Muscle layer of colon (tissue), 2 donors: ENCODE results near the gene GPBP1L1.
"Not testable (repeated sequence)": the region's sequence is repeated elsewhere in the genome, so short reads cannot be mapped to it uniquely, and the experiment has no call there.

Experiments used
- H3K27ac ChIP-seq: one replicate; pipeline ENCODE4 v1.7.0; 2013; ENCODE audit warnings: low read depth, mild to moderate bottlenecking, low read length, moderate library complexity
- H3K27me3 ChIP-seq, 2 donors: one replicate each; pipeline ENCODE4 v1.7.0; 2013; ENCODE audit warnings: low read length in 2 of 2, mild to moderate bottlenecking in 2 of 2; ENCODE audit not compliant: insufficient read depth in 2 of 2, control insufficient read depth in 1 of 2
- H3K36me3 ChIP-seq: one replicate; pipeline ENCODE4 v1.7.0; 2013; ENCODE audit warnings: mild to moderate bottlenecking, low read length; ENCODE audit not compliant: insufficient read depth
- H3K4me1 ChIP-seq: one replicate; pipeline ENCODE4 v1.7.0; 2013; ENCODE audit warnings: mild to moderate bottlenecking, low read length; ENCODE audit not compliant: insufficient read depth
- H3K4me3 ChIP-seq, 2 donors: one replicate each; pipeline ENCODE4 v1.7.0; 2013; ENCODE audit warnings: low read length in 2 of 2, low read depth in 1 of 2, mild to moderate bottlenecking in 1 of 2, moderate library complexity in 1 of 2
- H3K9ac ChIP-seq: one replicate; pipeline ENCODE4 v1.7.0; 2013; ENCODE audit warnings: low read length
- H3K9me3 ChIP-seq: one replicate; pipeline ENCODE4 v1.7.0; 2013; ENCODE audit warnings: mild to moderate bottlenecking, low read length
- donor health status: abdominal sarcoma.
- donor health status: Adenocarcinoma of cecum.

The GPBP1L1 gene, protein sequence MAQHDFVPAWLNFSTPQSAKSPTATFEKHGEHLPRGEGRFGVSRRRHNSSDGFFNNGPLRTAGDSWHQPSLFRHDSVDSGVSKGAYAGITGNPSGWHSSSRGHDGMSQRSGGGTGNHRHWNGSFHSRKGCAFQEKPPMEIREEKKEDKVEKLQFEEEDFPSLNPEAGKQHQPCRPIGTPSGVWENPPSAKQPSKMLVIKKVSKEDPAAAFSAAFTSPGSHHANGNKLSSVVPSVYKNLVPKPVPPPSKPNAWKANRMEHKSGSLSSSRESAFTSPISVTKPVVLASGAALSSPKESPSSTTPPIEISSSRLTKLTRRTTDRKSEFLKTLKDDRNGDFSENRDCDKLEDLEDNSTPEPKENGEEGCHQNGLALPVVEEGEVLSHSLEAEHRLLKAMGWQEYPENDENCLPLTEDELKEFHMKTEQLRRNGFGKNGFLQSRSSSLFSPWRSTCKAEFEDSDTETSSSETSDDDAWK

DNA sequence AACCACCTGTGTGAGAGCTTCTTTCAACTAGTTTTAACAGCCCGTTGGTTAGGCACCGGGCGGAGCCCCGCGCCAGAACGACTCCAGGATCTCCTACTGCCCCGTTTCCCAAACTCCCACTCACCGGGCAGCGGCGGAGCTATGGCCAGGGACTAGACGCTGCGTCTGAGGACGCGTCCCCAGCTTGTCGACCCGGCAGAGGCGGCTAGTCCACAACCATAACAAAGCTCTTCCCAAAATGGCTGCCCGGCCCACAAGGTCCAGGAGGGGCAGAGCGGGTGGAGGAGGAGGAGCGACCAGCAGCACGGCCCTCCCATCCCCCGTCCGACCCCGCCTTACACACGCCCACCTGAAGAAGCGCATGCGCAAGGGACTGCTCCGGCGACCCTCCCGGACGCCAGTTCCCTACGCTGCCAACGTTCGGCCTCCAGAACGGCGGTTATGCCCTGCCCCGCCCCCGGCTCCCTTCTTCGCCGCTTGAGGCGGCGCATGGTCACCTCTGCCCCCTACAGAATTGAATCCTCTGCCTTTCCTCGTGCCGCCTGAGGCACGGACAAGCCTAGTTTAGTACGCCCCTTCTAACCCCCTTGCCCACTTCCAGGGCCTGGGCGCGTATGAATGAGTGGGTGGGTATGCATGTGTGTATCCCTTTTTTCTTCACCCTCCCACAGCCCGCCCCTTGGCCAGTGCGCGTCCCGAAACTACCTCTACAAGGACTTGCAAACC is at the start of gene GPBP1L1:
GPBP1L1 (minus strand) TSS at position 246 of the 726 bp plus-strand sequence. CDS start 27,446 bp downstream, outside the sequence.
- Histone ChIP-seq H3K27me3 (no peaks in the 10 kb centered on the region), H3K27ac (peak within 1 kb of the TSS; percentile 94), H3K4me1 (peaks cover 30% of the 10 kb centered on the region)

DNA sequence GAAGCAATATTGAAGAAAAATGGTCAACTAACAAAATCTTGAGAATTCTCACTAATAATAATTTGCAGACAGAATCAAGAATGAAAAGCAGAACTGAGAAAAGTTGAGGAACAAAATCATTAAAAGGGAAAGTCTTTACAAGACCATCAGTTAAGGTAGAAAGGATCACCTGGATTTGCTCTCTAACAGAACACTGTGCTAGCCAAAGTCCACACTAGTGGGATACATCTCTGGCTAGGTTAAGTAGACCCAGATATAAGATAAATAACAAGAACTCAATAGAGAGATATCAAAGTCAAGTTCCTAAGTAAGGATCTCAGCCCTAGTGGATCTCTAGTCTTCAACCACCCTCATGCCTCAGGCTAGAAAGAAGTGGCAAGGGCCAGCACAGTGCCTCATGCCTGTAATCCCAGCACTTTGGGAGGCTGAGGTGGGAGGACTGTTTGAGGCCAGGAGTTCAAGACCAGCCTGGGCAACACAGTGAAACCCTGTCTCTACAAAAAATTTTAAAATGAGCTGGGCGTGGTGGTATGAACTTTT is 44.5 kb upstream of the GPBP1L1 start:
- Histone ChIP-seq H3K9ac (no peak overlapping the region), H3K4me1 (no peaks in the 10 kb centered on the region), H3K36me3 (no peaks in the 10 kb centered on the region), H3K27ac (no peak overlapping the region), H3K9me3 (no peaks in the 10 kb centered on the region), H3K4me3 (no peak overlapping the region), H3K27me3 (no peaks in the 10 kb centered on the region)

More for the DNA sequence above, at the start of gene GPBP1L1:
- Histone ChIP-seq H3K36me3 (no peaks in the 10 kb centered on the region), H3K9me3 (no peaks in the 10 kb centered on the region), H3K9ac (peak within 1 kb of the TSS; percentile 97), H3K4me3 (peak within 1 kb of the TSS; percentile 80 to 99)

DNA sequence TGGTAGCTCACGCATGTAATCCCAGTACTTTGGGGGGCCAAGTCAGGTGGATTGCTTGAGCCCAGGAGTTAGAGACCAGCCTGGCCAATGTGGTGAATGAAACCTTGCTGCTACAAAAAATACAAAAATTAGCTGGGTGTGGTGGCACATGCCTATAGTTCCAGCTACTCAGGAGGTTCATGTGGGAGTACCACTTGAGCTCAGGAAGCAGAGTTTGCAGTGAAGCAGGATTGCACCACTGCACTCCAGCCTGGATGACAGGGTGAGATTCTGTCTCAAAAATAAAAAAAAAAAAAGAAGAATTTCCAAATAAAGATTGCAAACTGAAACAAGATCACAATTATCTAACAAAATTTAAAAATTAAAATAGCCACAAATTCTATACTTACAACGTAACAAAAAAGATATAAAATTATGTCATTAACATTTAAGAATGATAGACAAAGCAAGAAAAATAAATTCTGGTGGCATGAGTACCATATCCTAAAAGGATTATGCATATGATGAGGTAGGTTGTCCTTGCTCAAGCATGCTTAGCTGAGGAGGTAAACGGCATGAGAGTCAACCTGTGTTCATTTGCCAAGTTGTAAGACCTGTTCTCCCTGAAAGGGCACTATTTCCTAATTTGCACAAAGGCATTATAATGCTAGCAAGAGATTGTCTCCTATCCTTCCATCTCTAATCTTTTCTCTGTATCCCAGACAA is 43.9 kb upstream of the GPBP1L1 start:
- no peak overlapping the region for H3K4me3 ChIP-seq
- no peaks in the 10 kb centered on the region for H3K4me1 ChIP-seq
- H3K27me3 ChIP-seq, result no peaks in the 10 kb centered on the region
- H3K27ac ChIP-seq, result no peak overlapping the region
- no peaks in the 10 kb centered on the region for H3K36me3 ChIP-seq
- H3K9ac ChIP-seq, result no peak overlapping the region
- no peaks in the 10 kb centered on the region for H3K9me3 ChIP-seq

DNA sequence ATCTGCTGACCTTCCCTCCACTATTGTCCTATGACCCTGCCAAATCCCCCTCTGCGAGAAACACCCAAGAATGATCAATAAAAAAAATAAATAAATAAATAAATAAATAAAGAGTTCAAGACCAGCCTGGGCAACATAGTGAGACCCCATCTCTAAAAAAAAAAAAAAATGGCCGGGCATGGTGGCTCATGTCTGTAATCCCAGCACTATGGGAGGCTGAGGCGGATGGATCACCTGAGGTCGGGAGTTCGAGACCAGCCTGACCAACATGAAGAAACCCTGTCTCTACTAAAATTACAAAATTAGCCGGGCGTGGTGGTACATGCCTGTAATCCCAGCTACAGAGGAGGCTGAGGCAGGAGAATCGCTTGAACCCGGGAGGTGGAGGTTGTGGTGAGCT is 39.7 kb upstream of the GPBP1L1 start:
- H3K4me1 ChIP-seq, H3K36me3 ChIP-seq: not testable (repeated sequence)

DNA sequence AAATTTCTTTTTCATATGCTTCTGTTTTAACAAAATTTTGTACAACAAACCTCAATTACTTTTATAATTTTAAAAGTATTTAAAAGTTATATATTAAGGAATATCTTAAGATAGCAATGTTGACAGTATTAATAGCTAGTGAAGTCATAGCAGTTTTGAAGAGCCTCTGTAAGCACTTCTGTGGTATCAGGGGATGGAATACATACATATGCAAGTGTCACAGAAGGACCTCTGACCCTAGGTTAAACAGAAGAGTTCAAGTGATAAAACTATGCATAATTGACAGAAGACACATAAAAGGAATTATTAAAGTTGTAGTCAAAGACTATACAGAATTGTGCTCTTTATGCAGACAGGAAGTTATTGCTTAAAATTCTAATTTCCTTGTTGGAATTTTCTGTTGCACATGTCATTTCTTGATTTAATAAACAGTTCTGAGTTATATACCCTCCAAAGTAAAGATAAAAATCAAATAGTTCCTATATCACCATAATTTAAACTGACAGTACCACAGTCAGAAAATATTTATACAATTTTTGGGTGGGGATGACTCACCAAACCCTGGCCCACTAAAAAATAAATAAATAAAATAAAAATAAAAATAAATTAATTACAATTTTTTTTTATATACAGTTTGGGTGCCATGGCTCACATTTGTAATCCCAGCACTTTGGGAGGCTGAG is 37.1 kb upstream of the GPBP1L1 start:
- H3K9me3 ChIP-seq, result no peaks in the 10 kb centered on the region
- no peaks in the 10 kb centered on the region for H3K27me3 ChIP-seq
- H3K4me3 ChIP-seq, result no peak overlapping the region
- no peaks in the 10 kb centered on the region for H3K36me3 ChIP-seq
- H3K4me1 ChIP-seq, result no peaks in the 10 kb centered on the region
- H3K27ac ChIP-seq, result no peak overlapping the region
- H3K9ac ChIP-seq, result no peak overlapping the region

More for the DNA sequence above, 39.7 kb upstream of the GPBP1L1 start:
- not testable (repeated sequence) for H3K4me3 ChIP-seq, H3K9ac ChIP-seq, H3K9me3 ChIP-seq, H3K27ac ChIP-seq, H3K27me3 ChIP-seq

DNA sequence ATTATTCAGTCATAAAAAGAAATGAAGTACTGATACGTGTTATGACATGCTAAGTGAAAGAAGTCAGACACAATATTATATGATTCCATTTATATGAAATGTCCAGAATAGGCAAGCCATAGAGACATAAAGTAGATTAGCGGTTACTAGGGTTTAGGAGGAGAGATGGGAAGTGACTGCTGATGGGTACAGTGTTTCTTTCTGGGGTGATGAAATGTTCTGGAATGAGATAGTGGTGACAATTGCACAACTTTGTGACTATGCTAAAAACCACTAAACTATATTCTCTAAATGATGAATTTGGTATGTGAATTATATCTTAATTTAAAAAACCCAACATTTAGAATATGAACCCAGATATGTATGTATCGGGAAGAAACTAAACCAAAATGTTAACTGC is 36.5 kb upstream of the GPBP1L1 start:
- Histone ChIP-seq H3K4me1 (no peaks in the 10 kb centered on the region), H3K27ac (no peak overlapping the region), H3K9ac (no peak overlapping the region), H3K9me3 (no peaks in the 10 kb centered on the region), H3K27me3 (no peaks in the 10 kb centered on the region), H3K36me3 (no peaks in the 10 kb centered on the region), H3K4me3 (no peak overlapping the region)

DNA sequence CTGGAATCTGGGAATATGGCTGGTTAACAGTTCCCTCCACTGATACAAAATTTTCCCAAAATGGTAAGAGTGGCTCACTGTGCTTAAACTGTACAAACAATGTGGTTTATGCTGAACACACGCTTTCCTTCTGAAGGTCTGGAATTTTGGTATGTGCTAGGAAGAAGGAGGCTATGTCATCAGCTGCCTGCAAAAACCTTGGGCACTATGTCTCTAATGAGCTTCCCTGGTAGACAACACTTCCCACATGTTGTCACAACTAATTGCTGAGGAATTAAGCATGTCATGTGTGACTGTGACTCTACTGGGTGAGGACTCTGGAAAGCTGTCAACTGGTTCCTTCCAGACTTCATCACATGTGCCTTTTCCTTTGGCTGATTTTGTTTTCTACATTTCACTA is 34.9 kb upstream of the GPBP1L1 start:
- Histone ChIP-seq H3K27ac (no peak overlapping the region), H3K36me3 (no peaks in the 10 kb centered on the region), H3K4me1 (no peaks in the 10 kb centered on the region), H3K9ac (no peak overlapping the region), H3K4me3 (no peak overlapping the region), H3K9me3 (no peaks in the 10 kb centered on the region), H3K27me3 (no peaks in the 10 kb centered on the region)

DNA sequence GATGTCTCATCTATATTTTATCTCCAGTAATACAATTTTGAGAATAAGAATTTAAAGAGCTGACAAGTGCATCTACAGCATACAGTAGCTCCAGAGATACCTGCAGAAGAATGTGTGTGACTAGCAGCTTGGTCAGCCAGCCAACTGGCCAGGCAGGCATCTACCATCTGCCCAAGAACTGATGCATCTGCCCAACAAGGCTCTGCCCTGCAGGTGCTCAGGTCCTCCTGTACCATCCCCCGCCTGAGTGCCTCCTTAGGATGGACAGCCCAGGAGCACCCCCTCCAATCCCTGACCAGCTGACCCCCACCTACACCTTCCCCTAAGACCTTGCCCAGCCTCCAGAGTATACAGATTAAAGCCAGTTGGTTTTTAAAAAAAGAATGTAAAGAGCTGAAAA is 32.0 kb upstream of the GPBP1L1 start:
- Histone ChIP-seq H3K4me3 (no peak overlapping the region), H3K4me1 (no peaks in the 10 kb centered on the region), H3K27ac (no peak overlapping the region), H3K9ac (no peak overlapping the region), H3K36me3 (peaks cover 8% of the 10 kb centered on the region), H3K27me3 (no peaks in the 10 kb centered on the region), H3K9me3 (no peaks in the 10 kb centered on the region)

DNA sequence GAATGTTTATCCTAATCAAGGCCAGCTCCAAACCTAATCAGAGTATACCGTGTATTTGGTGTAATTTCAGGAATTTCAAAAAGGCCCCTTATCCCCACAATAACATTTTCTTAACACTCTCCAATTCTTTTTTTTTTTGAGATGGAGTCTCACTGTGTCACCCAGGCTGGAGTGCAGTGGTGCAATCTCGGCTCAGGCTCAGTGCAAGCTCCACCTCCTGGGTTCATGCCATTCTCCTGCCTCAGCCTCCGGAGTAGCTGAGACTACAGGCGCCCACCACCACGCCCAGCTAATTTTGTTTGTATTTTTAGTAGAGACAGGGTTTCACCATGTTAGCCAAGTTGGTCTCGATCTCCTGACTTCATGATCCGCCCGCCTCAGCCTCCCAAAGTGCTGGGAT is 31.1 kb upstream of the GPBP1L1 start:
- not testable (repeated sequence) for H3K9me3 ChIP-seq, H3K27ac ChIP-seq, H3K4me1 ChIP-seq, H3K36me3 ChIP-seq, H3K4me3 ChIP-seq, H3K27me3 ChIP-seq, H3K9ac ChIP-seq

DNA sequence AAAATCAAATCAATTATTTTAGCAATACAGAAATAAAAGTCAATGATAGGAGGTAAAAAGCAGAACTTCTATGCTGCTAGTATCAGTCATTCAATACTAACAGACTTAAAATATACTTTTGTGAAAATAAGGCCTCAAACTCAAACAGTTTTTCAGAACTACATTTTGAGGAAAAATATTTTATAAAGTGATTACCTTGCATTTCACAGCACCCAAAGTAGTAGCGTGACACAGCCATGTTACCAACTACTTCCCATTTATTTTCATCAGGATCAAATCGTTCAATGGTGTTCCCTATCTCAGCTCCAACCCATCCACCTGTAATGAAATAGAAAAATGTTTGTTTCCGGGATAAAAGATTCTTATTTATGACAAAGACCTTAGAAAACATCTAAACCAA is 30.4 kb upstream of the GPBP1L1 start:
- Histone ChIP-seq H3K36me3 (peaks cover 13% of the 10 kb centered on the region), H3K4me3 (no peak overlapping the region), H3K27ac (no peak overlapping the region), H3K27me3 (no peaks in the 10 kb centered on the region), H3K4me1 (no peaks in the 10 kb centered on the region), H3K9ac (no peak overlapping the region), H3K9me3 (no peaks in the 10 kb centered on the region)

DNA sequence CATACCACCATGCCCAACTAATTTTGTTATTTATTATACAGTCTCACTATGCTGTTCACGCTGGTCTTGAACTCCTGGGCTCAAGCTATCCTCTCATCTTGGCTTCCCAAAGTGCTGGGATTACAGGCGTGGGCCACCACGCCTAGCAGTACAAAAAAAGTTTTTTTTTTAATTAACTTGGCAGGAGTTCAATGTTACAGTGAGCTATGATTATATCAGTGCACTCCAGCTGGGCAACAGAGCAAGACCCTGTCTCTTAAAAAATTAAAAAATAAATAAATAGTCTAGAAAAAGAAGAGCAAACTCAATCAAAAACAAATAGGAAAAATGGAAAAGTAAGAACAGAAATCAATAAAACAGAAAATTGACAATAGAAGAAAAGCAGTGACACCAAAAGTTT is 27.4 kb upstream of the GPBP1L1 start:
- Histone ChIP-seq H3K9ac (no peak overlapping the region), H3K36me3 (peaks cover 15% of the 10 kb centered on the region), H3K4me1 (no peaks in the 10 kb centered on the region), H3K4me3 (no peak overlapping the region), H3K9me3 (no peaks in the 10 kb centered on the region), H3K27ac (no peak overlapping the region), H3K27me3 (no peaks in the 10 kb centered on the region)
